Measurements from ENCODE around the gene CARD18. TPM values are rescaled to one million over a fixed set of nuclear protein-coding genes. Genes with fewer than 3 reads are reported as not detected.

CARD18 gene
- total RNA-seq, 2 experiments from 2014 or later = not detected

GRCh38 chr11:105142167-105142566 lies 2.6 kb upstream of the CARD18 start:
- intact Hi-C loops (cut with DNase I, micrococcal nuclease) = no loop called here
- TF ChIP-seq CTCF (IDR thresholded peaks at IDR 0.05) = no peak
- no peaks in the 10 kb centered on the region for H3K4me1 Mint-ChIP-seq (ENCODE audit: low read depth)
- Histone ChIP-seq H3K9me3 (ENCODE audit: control insufficient read depth in 1 of 2, insufficient read depth in 1 of 2, low read length in 2 of 2) (no peaks in the 10 kb centered on the region), H3K27ac (ENCODE audit: low read depth in 1 of 2, low read length in 2 of 2) (no peak overlapping the region), H3K36me3 (ENCODE audit: insufficient read depth, low read length) (no peaks in the 10 kb centered on the region), H3K4me1 (ENCODE audit: insufficient read depth, low read length) (no peaks in the 10 kb centered on the region), H3K27me3 (ENCODE audit: control insufficient read depth in 1 of 2, insufficient read depth in 2 of 2, low read length in 2 of 2) (no peaks in the 10 kb centered on the region), H3K4me3 (ENCODE audit: low read length) (no peak overlapping the region)
- H3K9me3 Mint-ChIP-seq = no peaks in the 10 kb centered on the region
- ATAC-seq (ENCODE audit: poor library complexity) (no peak), DNase-seq (no peak)
- H3K27me3 Mint-ChIP-seq = no peaks in the 10 kb centered on the region
- CTCF ChIA-PET = no interaction called here
- no peak overlapping the region for H3K27ac Mint-ChIP-seq
- H3K36me3 Mint-ChIP-seq (ENCODE audit: low read depth) = no peaks in the 10 kb centered on the region
- POLR2A ChIA-PET = no interaction called here
- no peak overlapping the region for H3K4me3 Mint-ChIP-seq

- Histone ChIP-seq H3K4me3 (ENCODE audit: low read length) (no peak overlapping the region), H3K27ac (ENCODE audit: low read depth in 1 of 2, low read length in 2 of 2) (no peak overlapping the region), H3K4me1 (ENCODE audit: insufficient read depth, low read length) (no peaks in the 10 kb centered on the region), H3K27me3 (ENCODE audit: control insufficient read depth in 1 of 2, insufficient read depth in 2 of 2, low read length in 2 of 2) (no peaks in the 10 kb centered on the region), H3K9me3 (ENCODE audit: control insufficient read depth in 1 of 2, insufficient read depth in 1 of 2, low read length in 2 of 2) (no peaks in the 10 kb centered on the region), H3K36me3 (ENCODE audit: insufficient read depth, low read length) (no peaks in the 10 kb centered on the region)
- no peaks in the 10 kb centered on the region for H3K27me3 Mint-ChIP-seq
- H3K9me3 Mint-ChIP-seq = peaks cover 3% of the 10 kb centered on the region
- POLR2A ChIA-PET = no interaction called here
- no peak overlapping the region for H3K4me3 Mint-ChIP-seq
- no peaks in the 10 kb centered on the region for H3K36me3 Mint-ChIP-seq (ENCODE audit: low read depth)
- DNase-seq (no peak), ATAC-seq (ENCODE audit: poor library complexity) (no peak)
- CTCF ChIA-PET = no interaction called here
- intact Hi-C loops (cut with DNase I, micrococcal nuclease) = no loop called here
- TF ChIP-seq CTCF (IDR thresholded peaks at IDR 0.05) = no peak
- no peak overlapping the region for H3K27ac Mint-ChIP-seq
- no peaks in the 10 kb centered on the region for H3K4me1 Mint-ChIP-seq (ENCODE audit: low read depth)
Measured at GRCh38 chr11:105137286-105137685, 2.3 kb downstream of the CARD18 start.

GRCh38 chr11:105135883-105136282 lies 3.7 kb downstream of the CARD18 start:
- CTCF ChIA-PET = interaction anchor here (1.1 kb wide), 1 partner anchor 30 kb away, joined by 3 read pairs; no protein-coding TSS in a partner anchor

More at GRCh38 chr11:105135883-105136282, 3.7 kb downstream of the CARD18 start:
- no peak for DNase-seq
- Mint-ChIP-seq H3K36me3 (ENCODE audit: low read depth) (no peaks in the 10 kb centered on the region), H3K4me3 (no peak overlapping the region), H3K4me1 (ENCODE audit: low read depth) (no peaks in the 10 kb centered on the region), H3K27ac (no peak overlapping the region), H3K27me3 (no peaks in the 10 kb centered on the region), H3K9me3 (peaks cover 5% of the 10 kb centered on the region)
- TF ChIP-seq CTCF (IDR thresholded peaks at IDR 0.05) = no peak
- intact Hi-C loops (cut with DNase I, micrococcal nuclease) = no loop called here
- no peak for ATAC-seq (ENCODE audit: poor library complexity)
- H3K27ac ChIP-seq (ENCODE audit: low read depth in 1 of 2, low read length in 2 of 2) = no peak overlapping the region
- H3K4me1 ChIP-seq (ENCODE audit: insufficient read depth, low read length) = no peaks in the 10 kb centered on the region
- POLR2A ChIA-PET = no interaction called here
- no peak overlapping the region for H3K4me3 ChIP-seq (ENCODE audit: low read length)
- no peaks in the 10 kb centered on the region for H3K9me3 ChIP-seq (ENCODE audit: control insufficient read depth in 1 of 2, insufficient read depth in 1 of 2, low read length in 2 of 2)
- H3K36me3 ChIP-seq (ENCODE audit: insufficient read depth, low read length) = no peaks in the 10 kb centered on the region
- no peaks in the 10 kb centered on the region for H3K27me3 ChIP-seq (ENCODE audit: control insufficient read depth in 1 of 2, insufficient read depth in 2 of 2, low read length in 2 of 2)
